Stomach (tissue), 4 donors: ENCODE results near the gene GULP1.
"Not testable (repeated sequence)": the region's sequence is repeated elsewhere in the genome, so short reads cannot be mapped to it uniquely, and the experiment has no call there.

ENCODE experiments used
- CTCF ChIP-seq, 7 experiments: fragments of 450-650 bp in 4 of 7; fragments of 200-600 bp in 3 of 7; sonication (generic) in 3 of 7; IDR thresholded peaks; one replicate each; pipeline ENCODE4 v1.5.1; 2016 to 2019; ENCODE audit warnings: antibody characterized with exemption in 7 of 7, control low read depth in 2 of 7, mild to moderate bottlenecking in 1 of 7
- POLR2A ChIP-seq, 4 donors: fragments of 450-650 bp; IDR thresholded peaks; one replicate each; pipeline ENCODE4 v1.6.1; 2016; ENCODE audit warnings: antibody characterized with exemption in 4 of 4, control low read depth in 2 of 4, mild to moderate bottlenecking in 1 of 4, moderate library complexity in 1 of 4
- POLR2AphosphoS5 ChIP-seq, 3 donors: sonication (generic); formaldehyde crosslinking; IDR thresholded peaks; one replicate each; pipeline ENCODE4 v1.6.1; 2016; ENCODE audit warnings: antibody characterized with exemption in 3 of 3

- TF ChIP-seq POLR2AphosphoS5, CTCF, POLR2A (IDR thresholded peaks at IDR 0.05): not testable (repeated sequence)
Observed at GRCh38 chr2:188284251-188284650, 7.4 kb upstream of the GULP1 start.
